HFFc6 (cell line): ENCODE measurements around the gene SUN3. TPM values are rescaled to one million over a fixed set of nuclear protein-coding genes. Genes with fewer than 3 reads are reported as not detected.

Source experiments
- DNase-seq: peaks from one replicate; pipeline ENCODE4 v3.0.0-alpha.2; 2018
- H3K27ac Mint-ChIP-seq: 2 replicates; pipeline ENCODE4 v1.8.0; 2020; ENCODE audit warnings: mild to moderate bottlenecking, mixed read lengths
- H3K27me3 Mint-ChIP-seq: 2 replicates; pipeline ENCODE4 v1.8.0; 2021; ENCODE audit warnings: mild to moderate bottlenecking, moderate library complexity, mixed read lengths; ENCODE audit not compliant: insufficient read depth
- H3K36me3 Mint-ChIP-seq: 2 replicates; pipeline ENCODE4 v1.8.0; 2021; ENCODE audit warnings: low read depth, mixed read lengths
- H3K4me1 Mint-ChIP-seq: 2 replicates; pipeline ENCODE4 v1.8.0; 2020; ENCODE audit warnings: low read depth, mixed read lengths
- H3K4me3 Mint-ChIP-seq: 2 replicates; pipeline ENCODE4 v1.8.0; 2020; ENCODE audit warnings: mild to moderate bottlenecking, moderate library complexity, mixed read lengths
- H3K9me3 Mint-ChIP-seq: 2 replicates; pipeline ENCODE4 v1.8.0; 2020; ENCODE audit warnings: mild to moderate bottlenecking, mixed read lengths
- CTCF ChIP-seq: fragments of 200-600 bp; sonication (generic); IDR thresholded peaks from 2 replicates; pipeline ENCODE4 v1.5.0; 2021; ENCODE audit warnings: antibody characterized with exemption, mild to moderate bottlenecking
- total RNA-seq, 6 experiments: library from RNA; stranded (reverse); fragmentation: NEBNext Ultra II Directional; extraction: Animal tissue kit (Norgen Biotek cat#: 25700); gene quantifications; 2 replicates in 1 of 6; 3 replicates in 5 of 6; pipeline ENCODE4 v1.2.3, GENCODE V29; 2021

The SUN3 gene
- total RNA-seq, 6 experiments from 2014 or later, result 1.1 to 2.1 (median 1.7) TPM; not detected in 2

DNA sequence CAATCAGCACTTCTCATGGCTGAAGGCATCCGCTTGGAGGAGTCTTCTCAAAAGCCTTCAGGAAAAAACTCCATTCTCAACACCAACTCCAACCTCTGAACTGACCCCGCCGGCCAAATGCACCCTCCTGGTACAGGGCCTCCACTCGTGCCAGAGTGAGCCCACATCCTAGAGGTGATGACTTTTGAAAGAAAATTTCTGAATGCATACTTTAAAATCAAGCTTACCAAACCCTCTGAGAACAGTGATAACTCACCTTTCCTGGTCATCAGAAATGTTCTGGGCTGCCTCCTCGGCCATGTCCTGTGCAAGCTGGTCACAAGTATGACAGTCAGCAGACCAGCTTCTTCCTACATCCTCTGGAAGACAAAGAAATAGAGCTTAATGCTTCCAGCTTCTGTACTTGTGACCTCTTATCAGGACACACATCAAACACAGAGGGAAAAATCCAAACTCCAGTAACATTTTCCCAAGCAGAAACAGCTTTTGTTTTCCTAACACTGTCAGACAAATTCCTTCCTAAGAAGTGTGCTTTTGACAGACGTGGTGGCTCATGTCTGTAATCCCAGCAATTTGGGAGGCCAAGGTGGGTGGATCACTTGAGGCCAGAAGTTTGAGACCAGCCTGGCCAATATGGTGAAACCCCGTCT, 80.6 kb downstream of the SUN3 start, which contains the start of gene PKD1L1:
Gene PKD1L1 (minus strand): TSS at position 326 of the 650 bp plus-strand sequence. CDS start 26 bp downstream, at position 300.
- H3K36me3 Mint-ChIP-seq, result no peaks in the 10 kb centered on the region
- TF ChIP-seq CTCF, result no peak
- no peak within 1 kb of the TSS; the same call in 1 of the 2 replicates for H3K27ac Mint-ChIP-seq
- H3K9me3 Mint-ChIP-seq, result no peaks in the 10 kb centered on the region
- peaks cover 3% of the 10 kb centered on the region; the same call in 1 of the 2 replicates for H3K27me3 Mint-ChIP-seq
- H3K4me3 Mint-ChIP-seq, result no peak within 1 kb of the TSS
- H3K4me1 Mint-ChIP-seq, result peaks cover 26% of the 10 kb centered on the region
- DNase-seq, result no peak

DNA sequence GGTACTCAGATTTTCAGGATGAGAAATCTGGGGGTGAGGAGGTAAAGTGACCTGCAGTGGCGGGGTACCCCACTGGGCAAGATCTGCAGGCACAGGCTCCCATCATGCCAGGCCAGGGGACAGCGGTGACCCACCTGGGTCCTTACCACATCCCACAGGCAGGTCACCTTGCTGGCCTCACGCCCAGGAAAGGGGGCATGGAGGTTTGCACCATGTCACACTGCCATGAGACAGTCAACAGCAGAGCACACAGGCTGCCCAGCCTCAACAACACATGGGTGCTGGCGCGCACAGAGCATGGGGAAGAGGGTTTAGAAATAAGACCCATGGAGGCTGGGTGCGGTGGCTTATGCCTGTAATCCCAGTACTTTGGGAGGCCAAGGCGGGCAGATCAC, 81.6 kb downstream of the SUN3 start:
- peaks cover 3% of the 10 kb centered on the region; the same call in 1 of the 2 replicates for H3K27me3 Mint-ChIP-seq
- no peak overlapping the region for H3K4me3 Mint-ChIP-seq
- DNase-seq, result no peak
- peaks cover 29% of the 10 kb centered on the region for H3K4me1 Mint-ChIP-seq
- H3K9me3 Mint-ChIP-seq, result no peaks in the 10 kb centered on the region
- no peak overlapping the region for H3K27ac Mint-ChIP-seq
- TF ChIP-seq CTCF, result no peak
- no peaks in the 10 kb centered on the region for H3K36me3 Mint-ChIP-seq

DNA sequence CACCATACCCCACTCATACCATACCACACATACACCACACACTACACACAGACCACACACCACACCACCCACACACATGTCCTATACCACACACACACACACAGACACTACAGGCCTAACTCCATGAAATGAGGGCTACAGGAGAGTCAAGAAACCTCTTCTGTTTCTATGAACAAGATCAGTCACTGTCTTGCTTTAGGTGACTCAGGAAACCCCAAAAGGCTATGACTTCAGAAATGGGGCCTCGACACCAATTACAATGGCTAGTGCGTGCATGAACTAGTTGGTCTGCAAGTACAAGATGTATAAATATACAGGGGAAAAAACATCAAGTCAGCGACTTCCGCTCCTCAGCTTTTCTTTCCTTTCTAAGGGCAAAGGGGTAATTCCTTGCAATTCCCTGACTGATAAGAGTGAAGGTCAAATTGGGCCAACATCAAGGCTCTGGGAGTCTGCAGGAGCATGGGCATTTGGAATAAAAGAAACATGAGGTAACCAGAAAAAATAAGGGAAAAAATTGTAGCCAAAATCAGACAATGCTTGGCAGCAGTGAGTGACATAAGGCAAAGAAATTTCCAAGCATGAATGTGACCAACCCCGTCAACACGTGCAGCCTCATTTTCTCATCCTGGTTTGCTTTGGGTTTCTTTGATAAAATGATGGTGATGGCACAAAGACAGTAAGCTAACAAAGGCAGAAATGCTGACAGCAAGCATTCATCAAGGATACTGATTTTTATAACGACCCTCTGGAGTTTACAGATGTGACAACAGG, 82.1 kb downstream of the SUN3 start:
- no peak for DNase-seq
- H3K9me3 Mint-ChIP-seq, result no peaks in the 10 kb centered on the region
- H3K27me3 Mint-ChIP-seq, result peaks cover 3% of the 10 kb centered on the region; the same call in 1 of the 2 replicates
- H3K27ac Mint-ChIP-seq, result no peak overlapping the region
- H3K4me3 Mint-ChIP-seq, result no peak overlapping the region
- H3K4me1 Mint-ChIP-seq, result peaks cover 35% of the 10 kb centered on the region
- no peak for TF ChIP-seq CTCF
- H3K36me3 Mint-ChIP-seq, result no peaks in the 10 kb centered on the region

DNA sequence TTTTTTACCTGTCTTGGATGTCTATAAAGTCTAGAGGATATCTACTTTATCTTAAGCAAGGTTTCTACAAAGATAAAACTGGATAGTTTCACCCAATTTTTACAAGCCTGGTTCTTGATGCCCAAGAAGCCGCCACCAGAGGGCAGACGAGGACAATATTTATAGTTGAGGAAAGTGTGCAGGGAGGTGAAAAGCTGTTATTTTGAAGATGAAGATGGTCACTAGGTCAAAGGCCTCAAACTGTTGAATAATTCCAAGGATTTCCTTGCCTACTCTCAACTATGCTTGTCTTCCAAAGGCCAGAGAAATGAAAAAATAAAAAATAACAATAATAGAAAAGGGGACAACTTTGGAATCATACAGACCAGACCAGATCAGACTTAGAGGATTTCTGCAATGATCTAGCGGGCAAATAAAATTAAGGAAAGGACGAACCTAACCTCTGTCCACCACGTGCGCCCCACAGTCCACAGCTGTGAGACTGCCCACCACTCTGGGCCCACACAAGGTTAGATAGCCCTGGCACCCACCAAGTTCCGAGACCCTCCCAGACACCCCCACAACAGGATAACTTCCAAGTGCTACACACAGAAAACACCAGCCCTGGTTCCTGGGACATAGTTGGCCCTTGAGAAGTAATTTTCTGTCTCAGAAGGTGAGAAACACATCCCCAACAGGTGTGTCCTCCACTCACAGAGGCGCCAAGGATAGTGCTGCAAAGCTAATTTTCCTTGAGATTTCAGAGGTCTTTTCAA, 83.5 kb downstream of the SUN3 start:
- H3K9me3 Mint-ChIP-seq, result no peaks in the 10 kb centered on the region
- H3K36me3 Mint-ChIP-seq, result no peaks in the 10 kb centered on the region
- TF ChIP-seq CTCF, result peak; percentile 93
- peaks cover 3% of the 10 kb centered on the region; the same call in 1 of the 2 replicates for H3K27me3 Mint-ChIP-seq
- H3K4me3 Mint-ChIP-seq, result no peak overlapping the region
- peak; percentile 45 for DNase-seq
- peaks cover 48% of the 10 kb centered on the region for H3K4me1 Mint-ChIP-seq
- H3K27ac Mint-ChIP-seq, result no peak overlapping the region

DNA sequence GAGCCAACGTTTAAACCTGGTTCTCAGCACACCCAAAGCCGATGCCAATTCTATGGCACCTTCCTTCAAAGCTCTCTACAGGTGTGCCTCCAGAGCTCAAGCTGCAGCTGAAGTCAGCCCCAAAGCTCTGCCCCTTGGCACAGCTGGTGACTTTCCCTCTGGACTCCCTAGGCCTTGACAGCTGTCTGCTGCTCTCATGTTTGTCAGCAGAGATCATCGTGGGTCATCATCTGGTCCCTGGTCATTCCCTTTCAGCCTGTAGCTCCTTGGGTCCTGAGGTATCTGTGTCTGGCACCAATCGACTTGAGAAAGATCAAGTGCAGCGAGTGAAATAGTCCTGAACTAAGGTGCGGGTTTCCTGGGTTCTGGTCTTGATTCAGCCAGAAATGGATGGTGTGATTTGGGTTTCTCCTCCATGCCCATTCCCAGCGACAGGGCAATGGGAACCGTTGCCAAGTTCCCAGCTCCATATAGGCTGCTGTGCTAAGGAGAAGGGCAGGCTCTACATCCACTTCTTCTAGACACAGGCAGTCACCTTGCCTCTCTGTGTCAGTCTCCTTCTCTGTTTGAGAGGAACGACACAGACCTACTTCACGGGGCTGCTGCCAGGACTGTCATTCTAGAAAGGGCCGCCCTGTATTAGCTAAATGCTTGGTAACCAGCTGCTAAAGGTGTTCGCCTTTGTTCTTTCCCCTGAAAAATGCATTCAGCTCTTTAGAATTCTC, 84.2 kb downstream of the SUN3 start:
- peaks cover 3% of the 10 kb centered on the region; the same call in 1 of the 2 replicates for H3K27me3 Mint-ChIP-seq

More for the DNA sequence above, 84.2 kb downstream of the SUN3 start:
- Mint-ChIP-seq H3K36me3 (no peaks in the 10 kb centered on the region), H3K4me3 (no peak overlapping the region), H3K9me3 (no peaks in the 10 kb centered on the region), H3K27ac (no peak overlapping the region), H3K4me1 (peaks cover 56% of the 10 kb centered on the region)
- no peak for TF ChIP-seq CTCF
- no peak for DNase-seq
